Endometrium (tissue), 2 donors: ENCODE measurements around the gene ERMP1.
A peak's percentile ranks its signal among the peaks of the same experiment; 100 is the strongest.
"Not testable (repeated sequence)": the region's sequence is repeated elsewhere in the genome, so short reads cannot be mapped to it uniquely, and the experiment has no call there.

Experiments used
- FAIRE-seq: peaks from 2 replicates; lab custom pipeline; 2012; peaks lifted over from hg19 to GRCh38; lab: Jason Lieb, UNC
- donor health status: control.
- donor health status: control.

ERMP1 gene, protein sequence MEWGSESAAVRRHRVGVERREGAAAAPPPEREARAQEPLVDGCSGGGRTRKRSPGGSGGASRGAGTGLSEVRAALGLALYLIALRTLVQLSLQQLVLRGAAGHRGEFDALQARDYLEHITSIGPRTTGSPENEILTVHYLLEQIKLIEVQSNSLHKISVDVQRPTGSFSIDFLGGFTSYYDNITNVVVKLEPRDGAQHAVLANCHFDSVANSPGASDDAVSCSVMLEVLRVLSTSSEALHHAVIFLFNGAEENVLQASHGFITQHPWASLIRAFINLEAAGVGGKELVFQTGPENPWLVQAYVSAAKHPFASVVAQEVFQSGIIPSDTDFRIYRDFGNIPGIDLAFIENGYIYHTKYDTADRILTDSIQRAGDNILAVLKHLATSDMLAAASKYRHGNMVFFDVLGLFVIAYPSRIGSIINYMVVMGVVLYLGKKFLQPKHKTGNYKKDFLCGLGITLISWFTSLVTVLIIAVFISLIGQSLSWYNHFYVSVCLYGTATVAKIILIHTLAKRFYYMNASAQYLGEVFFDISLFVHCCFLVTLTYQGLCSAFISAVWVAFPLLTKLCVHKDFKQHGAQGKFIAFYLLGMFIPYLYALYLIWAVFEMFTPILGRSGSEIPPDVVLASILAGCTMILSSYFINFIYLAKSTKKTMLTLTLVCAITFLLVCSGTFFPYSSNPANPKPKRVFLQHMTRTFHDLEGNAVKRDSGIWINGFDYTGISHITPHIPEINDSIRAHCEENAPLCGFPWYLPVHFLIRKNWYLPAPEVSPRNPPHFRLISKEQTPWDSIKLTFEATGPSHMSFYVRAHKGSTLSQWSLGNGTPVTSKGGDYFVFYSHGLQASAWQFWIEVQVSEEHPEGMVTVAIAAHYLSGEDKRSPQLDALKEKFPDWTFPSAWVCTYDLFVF

DNA sequence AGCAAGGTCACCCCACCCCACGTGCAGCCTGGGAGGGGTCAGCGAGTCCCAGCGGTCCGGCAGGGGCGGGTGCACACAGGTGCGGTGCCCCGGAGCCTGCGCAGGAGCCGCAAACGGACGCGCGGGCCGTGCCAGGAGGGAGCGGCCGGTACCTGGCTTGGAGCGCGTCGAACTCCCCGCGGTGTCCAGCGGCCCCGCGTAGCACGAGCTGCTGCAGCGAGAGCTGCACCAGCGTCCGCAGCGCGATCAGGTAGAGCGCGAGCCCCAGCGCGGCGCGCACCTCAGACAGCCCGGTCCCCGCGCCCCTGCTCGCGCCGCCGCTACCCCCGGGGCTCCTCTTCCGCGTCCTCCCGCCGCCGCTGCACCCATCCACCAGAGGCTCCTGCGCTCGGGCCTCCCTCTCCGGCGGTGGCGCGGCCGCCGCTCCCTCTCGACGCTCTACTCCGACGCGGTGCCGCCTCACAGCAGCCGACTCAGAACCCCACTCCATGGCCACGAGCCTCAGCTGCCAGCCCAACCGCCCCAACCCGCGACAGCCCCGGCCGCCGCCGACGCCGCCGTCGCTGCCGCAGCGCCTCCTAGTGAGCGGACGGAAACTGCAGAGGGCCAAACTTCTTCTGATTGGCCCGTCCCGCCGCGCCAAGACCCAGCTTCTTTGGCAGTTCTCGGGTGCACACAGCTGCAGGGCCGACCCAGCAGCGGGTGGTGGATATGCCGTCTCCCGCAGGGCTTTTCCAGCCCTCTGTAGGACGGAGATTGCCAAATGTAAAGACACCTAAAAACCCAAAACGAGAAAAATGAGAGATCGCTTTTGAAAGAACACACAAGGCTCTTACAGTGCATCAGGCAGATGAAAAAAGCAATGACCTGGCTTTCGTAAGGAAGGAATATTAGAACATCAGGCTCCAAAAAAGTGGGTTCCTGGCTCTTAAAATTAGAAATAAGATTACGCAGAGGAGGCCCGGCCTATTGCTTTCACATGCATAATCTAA, at the start of gene ERMP1:
TSS of gene ERMP1 (minus strand) at position 580 of the 992 bp plus-strand sequence. CDS start at position 490, 90 bp downstream.
- no peak for FAIRE-seq

DNA sequence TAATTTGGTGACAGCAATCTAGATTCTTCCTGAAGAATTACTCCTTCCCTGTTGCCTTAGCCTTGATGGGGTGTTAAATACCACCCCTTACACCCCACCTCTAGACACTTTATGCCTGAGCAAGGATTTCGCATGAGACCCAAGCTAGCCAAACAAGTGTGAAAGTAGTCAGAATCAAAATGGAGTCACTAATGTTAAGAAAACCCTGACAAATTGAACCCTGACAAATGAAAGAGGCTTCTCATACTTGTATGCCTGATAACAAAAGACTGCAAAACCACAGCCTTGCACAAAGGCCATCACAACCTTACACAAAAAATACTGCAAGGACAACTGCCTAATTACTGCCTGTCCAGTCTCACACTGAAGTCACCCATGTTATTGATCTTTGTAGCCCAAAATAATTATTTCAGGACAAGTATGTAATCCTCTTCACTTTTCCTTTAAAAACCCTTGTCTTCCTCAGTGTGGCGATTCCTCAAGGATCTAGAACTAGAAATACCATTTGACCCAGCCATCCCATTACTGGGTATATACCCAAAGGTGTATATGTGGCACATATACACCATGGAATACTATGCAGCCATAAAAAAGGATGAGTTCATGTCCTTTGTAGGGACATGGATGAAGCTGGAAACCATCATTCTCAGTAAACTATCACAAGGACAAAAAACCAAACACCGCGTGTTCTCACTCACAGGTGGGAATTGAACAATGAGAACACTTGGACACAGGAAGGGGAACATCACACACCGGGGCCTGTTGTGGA, 49.5 kb upstream of the ERMP1 start:
- FAIRE-seq = not testable (repeated sequence)

- FAIRE-seq = no peak
These were observed 46.7 kb upstream of the ERMP1 start for GRCh38 chr9:5879419-5880181.

GRCh38 chr9:5876711-5877110, 43.8 kb upstream of the ERMP1 start:
- no peak for FAIRE-seq

- FAIRE-seq = no peak
These were observed 43.1 kb upstream of the ERMP1 start for GRCh38 chr9:5876026-5876425.

GRCh38 chr9:5874048-5874447, 41.1 kb upstream of the ERMP1 start:
- no peak for FAIRE-seq

GRCh38 chr9:5873439-5873838, 40.5 kb upstream of the ERMP1 start:
- peak; percentile 29 for FAIRE-seq

DNA sequence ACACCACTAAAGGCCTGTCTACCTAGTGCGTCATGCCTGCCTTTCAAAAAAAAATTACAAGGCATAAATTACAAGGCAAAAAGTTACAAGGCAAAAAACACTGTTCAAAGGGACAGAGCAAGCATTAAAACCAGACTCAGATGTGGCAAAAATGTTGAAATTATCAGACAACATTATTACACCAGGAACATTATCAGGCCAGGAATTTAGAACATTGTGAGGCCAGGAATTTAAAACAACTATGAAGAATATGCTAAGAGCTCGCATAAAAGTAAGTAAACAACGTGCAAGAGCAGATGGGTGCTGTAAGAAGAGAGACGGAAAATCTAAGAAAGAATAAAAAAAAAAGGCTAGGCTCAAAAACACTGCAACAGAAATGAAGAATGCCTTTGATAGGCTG, 39.6 kb upstream of the ERMP1 start:
- FAIRE-seq = peak; percentile 95

- FAIRE-seq = no peak
These were observed 38.9 kb upstream of the ERMP1 start for GRCh38 chr9:5871785-5872184.

DNA sequence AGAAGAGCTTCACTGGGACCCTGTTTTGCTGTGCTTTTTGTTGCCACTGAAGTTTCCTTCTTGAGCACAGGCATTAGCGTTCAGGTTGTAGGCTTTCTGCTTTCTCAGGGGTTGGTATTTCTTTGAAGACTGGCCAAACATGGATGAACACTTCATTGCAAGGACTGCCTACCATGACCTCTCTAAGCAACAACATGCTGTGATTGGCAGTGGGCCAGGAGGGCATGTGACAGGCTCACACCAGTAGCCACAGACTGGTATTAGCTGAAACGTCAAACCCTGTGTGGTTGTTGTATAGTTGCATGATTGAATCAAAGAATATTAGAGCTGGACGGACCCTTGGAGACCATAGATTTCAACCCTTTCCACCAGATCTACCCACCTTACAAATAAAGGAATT, 37.8 kb upstream of the ERMP1 start:
- no peak for FAIRE-seq

DNA sequence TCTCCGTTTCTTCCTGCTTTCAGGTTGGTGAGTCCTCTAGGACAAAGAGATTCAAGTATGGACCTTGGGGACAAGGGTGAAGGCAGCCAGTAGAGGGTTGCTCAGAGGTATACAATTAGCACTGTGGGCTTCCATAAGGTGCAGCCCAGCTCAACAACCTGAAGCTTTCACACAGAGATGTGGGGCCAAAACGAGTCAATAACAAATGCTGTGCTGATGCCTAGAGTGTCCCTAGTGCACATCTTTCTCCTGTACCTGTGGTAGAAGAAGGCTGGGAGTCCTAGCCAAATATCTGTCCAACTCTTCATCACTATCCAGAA, 37.1 kb upstream of the ERMP1 start:
- FAIRE-seq = no peak

- FAIRE-seq = no peak
These were observed 36.5 kb upstream of the ERMP1 start for GRCh38 chr9:5869315-5870019.

DNA sequence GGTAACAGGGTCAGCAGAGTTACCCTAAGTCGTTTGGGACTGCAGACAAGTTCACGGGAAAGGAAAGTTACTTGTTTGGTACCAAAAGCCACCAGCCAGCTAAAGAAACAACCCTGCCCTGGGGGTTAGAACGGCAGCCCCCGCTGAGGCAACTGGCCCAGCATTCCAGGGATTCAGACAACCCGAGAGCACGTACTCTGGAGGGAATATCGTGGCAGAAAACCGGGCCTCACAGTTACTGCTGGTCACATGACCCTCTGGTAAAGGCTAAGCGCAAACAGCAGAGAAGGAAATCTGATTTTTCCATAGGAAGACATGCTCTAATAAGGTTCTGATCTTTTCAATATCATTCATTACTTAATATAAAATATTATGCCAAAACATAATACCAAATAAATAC, 35.3 kb upstream of the ERMP1 start:
- no peak for FAIRE-seq

DNA sequence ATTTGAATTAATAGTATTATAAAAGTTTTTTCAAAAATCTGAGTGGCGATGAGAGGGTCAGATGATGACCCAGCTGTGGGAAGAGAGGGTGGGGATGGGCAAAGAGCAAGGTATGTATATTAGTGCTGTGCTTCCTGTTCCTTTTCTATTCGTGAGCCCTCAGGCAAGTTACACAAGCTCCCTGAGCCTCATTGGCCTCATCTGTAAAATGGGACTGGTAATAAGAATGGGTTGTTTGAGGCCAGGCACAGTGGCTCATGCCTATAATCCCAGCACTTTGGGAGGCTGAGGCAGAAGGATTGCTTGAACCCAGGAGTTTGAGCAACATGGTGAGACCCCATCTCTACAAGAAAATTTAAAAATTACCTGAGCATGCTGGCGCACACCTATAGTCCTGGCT, 33.8 kb upstream of the ERMP1 start:
- no peak for FAIRE-seq

DNA sequence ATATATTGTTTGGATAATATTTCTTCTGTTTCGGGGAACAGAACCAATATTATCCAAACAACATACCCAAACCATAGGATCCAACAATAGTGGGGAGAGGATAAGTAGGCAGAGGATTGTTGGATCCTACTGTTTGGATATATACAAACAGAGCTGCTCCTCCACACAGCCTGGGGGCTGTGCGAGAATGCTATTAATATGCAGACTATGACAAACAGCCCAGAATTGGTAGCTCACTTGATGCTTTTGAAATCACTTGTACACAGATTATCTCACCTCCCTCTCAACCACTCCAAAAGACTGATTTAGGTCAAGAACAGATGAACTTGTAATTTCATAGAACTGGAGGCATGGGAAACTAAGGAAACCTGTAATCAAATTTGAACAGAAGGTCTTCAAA, 33.4 kb upstream of the ERMP1 start:
- no peak for FAIRE-seq

DNA sequence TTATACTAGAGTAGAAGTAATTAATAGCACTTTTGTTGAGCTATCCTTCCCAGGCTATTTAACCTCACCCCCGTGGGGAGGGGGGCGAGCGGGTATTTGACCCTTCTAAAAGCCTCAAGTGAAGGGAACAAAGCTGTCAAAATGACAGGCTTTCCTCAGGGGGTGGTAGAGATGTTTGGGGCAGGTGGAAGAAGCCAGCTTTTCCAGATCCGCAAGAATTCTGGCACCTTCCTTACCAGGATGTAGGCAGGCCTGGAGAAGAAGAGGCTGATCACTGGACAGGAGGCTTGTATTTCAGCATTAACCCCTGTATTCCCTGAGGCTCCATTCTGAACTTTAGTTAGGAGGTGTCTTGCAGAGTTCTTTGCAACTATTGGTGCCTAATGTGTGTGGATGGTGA, 31.5 kb upstream of the ERMP1 start:
- FAIRE-seq = no peak

DNA sequence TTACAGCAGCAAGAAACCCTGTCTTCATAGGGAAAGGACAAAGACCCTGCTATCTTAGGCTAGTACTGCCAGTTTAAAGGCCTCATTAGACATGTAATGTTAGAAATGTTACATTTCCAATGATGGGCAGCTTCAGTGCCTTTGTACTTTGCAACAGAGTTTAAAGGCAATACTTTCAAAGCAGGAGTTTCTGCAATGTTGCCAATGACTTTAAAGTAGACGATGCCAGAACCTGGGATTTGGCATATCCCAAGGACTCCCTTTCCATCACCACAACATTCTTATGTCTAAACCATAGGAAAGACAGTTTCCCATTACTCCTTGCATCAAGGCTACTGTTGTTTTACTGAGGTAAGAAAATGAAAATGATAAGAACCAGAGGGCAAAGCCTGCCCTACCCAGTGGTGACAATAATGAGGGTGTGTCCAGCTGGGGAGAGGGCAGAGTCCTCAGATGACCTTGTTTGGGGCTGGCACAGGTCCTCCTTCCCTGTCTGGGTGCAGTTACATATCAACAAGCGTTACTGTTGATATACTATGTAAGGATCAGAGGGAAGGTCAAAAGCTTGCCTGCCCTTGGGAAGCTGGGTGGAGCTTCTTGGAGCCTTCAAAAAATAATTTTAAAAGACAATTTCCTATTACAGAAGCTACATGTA, 30.3 kb upstream of the ERMP1 start:
- FAIRE-seq = no peak

- no peak for FAIRE-seq
These were observed 25.9 kb upstream of the ERMP1 start for GRCh38 chr9:5858833-5859232.

DNA sequence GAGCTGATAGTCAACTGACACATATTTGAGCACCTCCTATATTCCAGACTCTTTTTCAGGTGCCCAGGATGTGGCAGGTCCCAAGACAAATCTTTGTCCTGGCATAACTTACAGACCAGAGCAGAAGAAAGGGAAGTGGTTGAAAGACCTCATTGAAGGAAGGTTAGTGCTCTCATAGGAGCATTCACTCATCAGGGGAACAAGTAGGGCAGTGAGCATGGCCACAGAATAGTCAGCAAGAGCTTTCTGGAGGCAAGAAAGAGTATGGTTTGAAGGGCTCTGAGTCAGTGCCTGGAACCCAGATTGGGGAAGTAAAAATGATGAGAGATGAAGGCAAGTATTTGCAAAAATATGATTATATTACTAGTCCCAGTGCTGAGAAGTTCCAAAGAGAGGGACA, 25.0 kb upstream of the ERMP1 start:
- no peak for FAIRE-seq
